DOHH2 (cell line): Measurements from ENCODE around the gene ZMIZ1.

ENCODE experiments used
- H3F3A ChIP-seq: fragments of 200-600 bp; sonication (generic), shearing (Covaris generic); 2 replicates; pipeline ENCODE4 v1.6.0; 2016; ENCODE audit warnings: antibody characterized with exemption, mild to moderate bottlenecking; ENCODE audit not compliant: control insufficient read depth, insufficient read depth
- H3K27ac ChIP-seq: fragments of 200-600 bp; sonication (generic); 2 replicates; pipeline ENCODE4 v1.5.1; 2014; ENCODE audit warnings: low read depth, mild to moderate bottlenecking, low read length, moderate library complexity
- H3K27me3 ChIP-seq: fragments of 200-600 bp; sonication (generic); 2 replicates; pipeline ENCODE4 v1.6.1; 2014; ENCODE audit warnings: mild to moderate bottlenecking, low read length, mixed read lengths; ENCODE audit not compliant: control insufficient read depth
- H3K36me3 ChIP-seq: fragments of 200-600 bp; sonication (generic); 2 replicates; pipeline ENCODE4 v1.6.1; 2014; ENCODE audit warnings: mild to moderate bottlenecking, low read length, moderate library complexity, mixed read lengths; ENCODE audit not compliant: control insufficient read depth
- H3K4me1 ChIP-seq: fragments of 200-600 bp; sonication (generic); 2 replicates; pipeline ENCODE4 v1.6.1; 2014; ENCODE audit warnings: mild to moderate bottlenecking, low read length, mixed read lengths; ENCODE audit not compliant: control insufficient read depth
- H3K4me2 ChIP-seq: fragments of 200-600 bp; sonication (generic); 2 replicates; pipeline ENCODE4 v1.6.0; 2014; ENCODE audit warnings: mild to moderate bottlenecking, low read length, moderate library complexity
- H3K4me3 ChIP-seq: fragments of 200-600 bp; sonication (generic); 2 replicates; pipeline ENCODE4 v1.5.1; 2014; ENCODE audit warnings: mild to moderate bottlenecking, low read length, mixed read lengths
- H3K79me2 ChIP-seq: fragments of 200-600 bp; sonication (generic); 2 replicates; pipeline ENCODE4 v1.6.1; 2014; ENCODE audit warnings: mild to moderate bottlenecking, low read length, mixed read lengths; ENCODE audit not compliant: control insufficient read depth
- H3K9me2 ChIP-seq: fragments of 200-600 bp; sonication (generic); replicated peaks from 2 replicates; pipeline ENCODE4 v1.6.1; 2014; ENCODE audit warnings: mild to moderate bottlenecking, low read length, mixed read lengths; ENCODE audit not compliant: control insufficient read depth
- H3K9me3 ChIP-seq: fragments of 200-600 bp; sonication (generic); 2 replicates; pipeline ENCODE4 v1.6.1; 2014; ENCODE audit warnings: antibody characterized with exemption, low read length, mixed read lengths; ENCODE audit not compliant: control insufficient read depth, insufficient read depth
- H4K20me1 ChIP-seq: fragments of 200-600 bp; sonication (generic); 2 replicates; pipeline ENCODE4 v1.6.0; 2014; ENCODE audit warnings: low read depth, mild to moderate bottlenecking, antibody characterized with exemption, low read length, moderate library complexity; ENCODE audit not compliant: control insufficient read depth, insufficient read depth
- EZH2phosphoT487 ChIP-seq: fragments of 200-600 bp; sonication (generic); IDR thresholded peaks from 2 replicates; pipeline ENCODE4 v1.6.1; 2017; ENCODE audit warnings: borderline replicate concordance, mild to moderate bottlenecking, antibody characterized with exemption, low read length, moderate library complexity, mixed read lengths
- TF ChIP-seq, protein P1 (sequence below): fragments of 200-600 bp; sonication (generic); IDR thresholded peaks from one replicate; pipeline ENCODE4 v1.5.1; 2014; ENCODE audit warnings: antibody characterized with exemption, mild to moderate bottlenecking, low read depth, low read length; ENCODE audit not compliant: poor library complexity, severe bottlenecking

The ZMIZ1 gene

DNA sequence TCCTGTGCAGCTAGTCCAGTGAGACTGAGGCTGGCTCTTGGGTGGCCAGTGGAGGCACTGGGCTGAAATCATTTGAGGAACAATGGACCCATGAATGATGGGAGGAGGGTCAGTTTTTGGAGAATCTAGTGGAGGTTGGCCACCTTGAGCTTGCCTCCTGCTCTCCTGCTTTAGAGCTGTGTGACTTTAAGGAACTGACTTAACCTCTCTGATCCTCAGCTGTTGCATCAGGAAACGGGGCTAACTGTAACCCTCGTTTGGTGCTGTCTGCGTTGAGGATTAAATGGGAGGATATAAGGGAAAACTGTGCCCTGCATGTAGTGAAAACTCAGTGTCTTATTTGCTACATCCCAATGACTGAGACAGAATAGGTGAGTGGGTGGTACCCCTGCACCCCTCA is 163.1 kb downstream of the ZMIZ1 start:
- H3K4me3 ChIP-seq: no peak overlapping the region

GRCh38 chr10:79232864-79233263 is 164.1 kb downstream of the ZMIZ1 start:
- Histone ChIP-seq H3K9me2 (no peaks in the 10 kb centered on the region), H3K4me2 (no peak overlapping the region), H3K4me3 (no peak overlapping the region), H3K27ac (no peak overlapping the region), H3K27me3 (peaks cover 22% of the 10 kb centered on the region), H3K36me3 (no peaks in the 10 kb centered on the region), H3F3A (peaks cover 11% of the 10 kb centered on the region), H3K79me2 (no peaks in the 10 kb centered on the region), H3K4me1 (peaks cover 32% of the 10 kb centered on the region), H3K9me3 (no peaks in the 10 kb centered on the region), H4K20me1 (no peaks in the 10 kb centered on the region)
- TF ChIP-seq, protein P1, sequence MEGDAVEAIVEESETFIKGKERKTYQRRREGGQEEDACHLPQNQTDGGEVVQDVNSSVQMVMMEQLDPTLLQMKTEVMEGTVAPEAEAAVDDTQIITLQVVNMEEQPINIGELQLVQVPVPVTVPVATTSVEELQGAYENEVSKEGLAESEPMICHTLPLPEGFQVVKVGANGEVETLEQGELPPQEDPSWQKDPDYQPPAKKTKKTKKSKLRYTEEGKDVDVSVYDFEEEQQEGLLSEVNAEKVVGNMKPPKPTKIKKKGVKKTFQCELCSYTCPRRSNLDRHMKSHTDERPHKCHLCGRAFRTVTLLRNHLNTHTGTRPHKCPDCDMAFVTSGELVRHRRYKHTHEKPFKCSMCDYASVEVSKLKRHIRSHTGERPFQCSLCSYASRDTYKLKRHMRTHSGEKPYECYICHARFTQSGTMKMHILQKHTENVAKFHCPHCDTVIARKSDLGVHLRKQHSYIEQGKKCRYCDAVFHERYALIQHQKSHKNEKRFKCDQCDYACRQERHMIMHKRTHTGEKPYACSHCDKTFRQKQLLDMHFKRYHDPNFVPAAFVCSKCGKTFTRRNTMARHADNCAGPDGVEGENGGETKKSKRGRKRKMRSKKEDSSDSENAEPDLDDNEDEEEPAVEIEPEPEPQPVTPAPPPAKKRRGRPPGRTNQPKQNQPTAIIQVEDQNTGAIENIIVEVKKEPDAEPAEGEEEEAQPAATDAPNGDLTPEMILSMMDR: no peak
- TF ChIP-seq EZH2phosphoT487: no peak

More for the DNA sequence above, 163.1 kb downstream of the ZMIZ1 start:
- H3K4me1 ChIP-seq: peaks cover 34% of the 10 kb centered on the region
- H3K4me2 ChIP-seq: no peak overlapping the region
- no peaks in the 10 kb centered on the region for H3K9me3 ChIP-seq
- peaks cover 11% of the 10 kb centered on the region for H3F3A ChIP-seq
- no peaks in the 10 kb centered on the region for H4K20me1 ChIP-seq
- no peak for TF ChIP-seq EZH2phosphoT487
- no peak overlapping the region for H3K27ac ChIP-seq
- no peaks in the 10 kb centered on the region for H3K36me3 ChIP-seq
- no peaks in the 10 kb centered on the region for H3K79me2 ChIP-seq
- H3K9me2 ChIP-seq: no peaks in the 10 kb centered on the region
- peaks cover 13% of the 10 kb centered on the region for H3K27me3 ChIP-seq

DNA sequence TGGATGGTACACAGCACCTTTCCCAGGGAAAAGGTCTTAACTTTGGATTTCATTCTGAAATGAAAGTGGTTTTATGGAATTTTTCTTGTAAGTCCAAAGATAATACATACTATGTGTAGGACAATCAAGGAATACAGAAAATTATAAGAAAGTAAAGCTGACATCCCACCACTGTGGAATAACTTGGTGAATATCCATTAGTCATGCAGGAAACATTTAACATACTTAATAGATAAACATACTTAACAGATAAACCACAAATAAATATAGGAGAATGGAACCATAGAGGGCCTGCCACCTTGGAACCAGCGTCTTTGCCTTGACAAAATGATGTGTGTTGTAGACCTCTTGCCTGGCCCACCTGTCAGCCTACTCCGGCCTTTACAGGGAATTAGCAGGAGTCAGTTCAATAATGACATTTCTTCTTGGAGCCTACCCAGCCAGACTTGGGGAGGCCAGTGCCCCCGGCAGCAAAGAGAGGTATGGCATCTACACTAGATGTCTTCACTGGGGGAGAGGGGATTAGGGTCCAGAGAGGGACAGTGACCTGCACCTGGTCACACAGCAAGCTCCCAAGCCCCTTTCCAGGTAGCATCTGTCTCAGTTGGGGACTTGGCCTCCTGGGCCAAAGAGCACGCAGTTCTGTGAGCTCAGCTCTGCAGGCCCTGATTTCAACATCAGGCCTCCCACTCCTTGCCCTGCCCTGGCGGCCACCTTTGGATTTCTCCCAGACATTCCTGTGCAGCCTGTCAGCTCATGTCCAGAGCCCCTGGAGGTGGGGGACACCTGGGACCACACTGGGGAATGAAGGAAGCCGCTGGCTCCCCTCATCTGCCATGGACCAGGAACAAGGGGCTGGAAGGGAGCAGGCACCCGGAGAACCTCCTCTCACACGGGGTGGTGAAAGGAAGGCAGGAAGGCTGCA is 165.9 kb downstream of the ZMIZ1 start:
- Histone ChIP-seq H3K27me3 (peaks cover 38% of the 10 kb centered on the region), H3K4me3 (no peak overlapping the region), H3K9me3 (no peaks in the 10 kb centered on the region), H3K79me2 (no peaks in the 10 kb centered on the region), H3F3A (peaks cover 7% of the 10 kb centered on the region), H4K20me1 (no peaks in the 10 kb centered on the region), H3K36me3 (no peaks in the 10 kb centered on the region), H3K4me2 (no peak overlapping the region), H3K27ac (no peak overlapping the region), H3K9me2 (no peaks in the 10 kb centered on the region), H3K4me1 (peaks cover 14% of the 10 kb centered on the region)
- TF ChIP-seq, protein P1: no peak
- TF ChIP-seq EZH2phosphoT487: no peak
